ENCODE measurements around the gene RFC4. TPM values are rescaled to one million over a fixed set of nuclear protein-coding genes. Genes with fewer than 3 reads are reported as not detected.
A peak's percentile ranks its signal among the peaks of the same experiment; 100 is the strongest.
"Not testable (repeated sequence)": the region's sequence is repeated elsewhere in the genome, so short reads cannot be mapped to it uniquely, and the experiment has no call there.

Gene RFC4
- total RNA-seq, 2 donors from 2014 or later = 112 to 141 TPM

DNA sequence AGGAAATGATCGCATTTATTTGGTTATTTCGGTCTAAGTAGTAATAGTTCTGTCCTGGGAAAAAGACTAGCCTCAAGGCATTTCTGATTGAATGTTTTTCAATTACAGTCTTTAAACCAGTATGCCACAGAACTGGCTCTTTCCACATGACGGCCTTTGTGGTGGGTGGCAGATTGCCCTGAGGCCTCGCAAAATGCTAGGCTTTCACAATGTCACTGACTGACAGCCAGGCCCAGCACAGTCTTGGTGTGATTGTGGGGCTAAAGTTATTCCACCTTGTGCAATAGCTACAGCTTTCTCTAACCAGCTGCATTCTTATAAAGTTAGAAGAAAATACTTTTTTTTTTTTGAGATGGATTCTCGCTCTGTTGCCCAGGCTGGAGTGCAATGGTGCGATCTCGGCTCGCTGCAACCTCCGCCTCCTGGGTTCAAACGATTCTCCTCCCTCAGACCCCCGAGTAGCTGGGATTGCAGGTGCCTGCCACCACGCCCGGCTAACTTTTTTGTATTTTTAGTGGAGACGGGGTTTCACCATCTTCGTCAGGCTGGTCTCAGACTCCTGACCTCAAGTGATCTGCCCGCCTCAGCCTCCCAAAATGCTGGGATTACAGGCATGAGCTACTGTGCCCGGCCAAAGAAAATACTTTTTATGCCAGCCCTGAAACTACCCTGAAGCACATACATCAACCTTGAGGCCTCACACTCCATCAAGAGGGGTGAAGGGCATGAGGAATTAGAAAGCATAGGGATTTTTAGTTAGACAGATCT lies 33.8 kb upstream of the RFC4 start:
- Mint-ChIP-seq H3K4me1 (ENCODE audit: low read depth) (no peaks in the 10 kb centered on the region), H3K9me3 (no peaks in the 10 kb centered on the region), H3K4me3 (no peak overlapping the region), H3K36me3 (ENCODE audit: insufficient read depth in 2 of 2) (no peaks in the 10 kb centered on the region), H3K27ac (no peak overlapping the region), H3K27me3 (ENCODE audit: low read depth) (peaks cover 14% of the 10 kb centered on the region)
- DNase-seq = no peak
- ATAC-seq (replicated peaks in 1 of 2) = no peak

DNA sequence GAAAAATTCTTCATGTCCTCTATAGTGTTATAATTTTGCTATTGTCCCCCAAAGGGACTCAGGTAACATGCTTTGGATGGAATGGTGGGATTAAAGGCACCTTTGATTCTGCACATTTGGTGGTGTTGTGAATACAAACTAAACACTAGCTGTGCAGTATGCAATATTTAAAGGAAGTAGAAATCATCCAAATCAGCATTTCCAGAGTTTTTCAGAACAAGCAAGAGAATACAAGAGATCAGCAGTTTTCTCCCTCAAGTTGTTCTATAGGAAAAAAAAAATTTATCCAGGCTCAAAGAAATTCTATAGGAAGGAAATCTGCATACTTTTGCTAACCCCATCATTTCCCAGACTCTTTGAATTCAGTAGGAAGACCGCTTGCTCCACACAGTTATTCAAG lies 26.0 kb upstream of the RFC4 start:
- Mint-ChIP-seq H3K4me3 (no peak overlapping the region), H3K27me3 (ENCODE audit: low read depth) (peaks cover 44% of the 10 kb centered on the region)

DNA sequence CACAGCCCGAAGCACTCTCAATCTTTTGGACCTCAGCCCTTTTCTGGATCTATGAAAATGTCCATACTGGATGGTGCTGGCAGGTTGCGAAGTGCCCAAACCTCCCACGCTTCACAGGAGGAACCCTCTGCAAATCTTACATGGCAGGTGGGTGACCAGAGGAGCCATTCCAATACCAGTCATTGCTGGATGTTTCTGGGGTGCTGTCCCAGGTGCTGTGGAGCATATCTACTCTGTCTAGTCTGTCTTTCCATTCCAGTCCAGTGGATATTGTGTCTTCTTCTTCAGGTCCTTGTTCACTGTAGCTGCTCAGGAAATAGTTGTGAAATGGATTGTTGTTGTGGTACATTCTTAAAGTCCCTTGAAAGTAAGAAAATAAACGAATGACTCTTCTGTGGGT lies 25.5 kb upstream of the RFC4 start:
- no peaks in the 10 kb centered on the region for H3K36me3 Mint-ChIP-seq (ENCODE audit: insufficient read depth in 2 of 2)
- H3K27me3 Mint-ChIP-seq (ENCODE audit: low read depth) = peaks cover 44% of the 10 kb centered on the region
- no peak for DNase-seq
- peaks cover 5% of the 10 kb centered on the region for H3K4me1 Mint-ChIP-seq (ENCODE audit: low read depth)
- H3K9me3 Mint-ChIP-seq = no peaks in the 10 kb centered on the region
- no peak overlapping the region for H3K27ac Mint-ChIP-seq
- H3K4me3 Mint-ChIP-seq = no peak overlapping the region
- no peak for ATAC-seq (replicated peaks in 1 of 2)

More for the DNA sequence above, 26.0 kb upstream of the RFC4 start:
- H3K9me3 Mint-ChIP-seq = no peaks in the 10 kb centered on the region
- DNase-seq = no peak
- H3K4me1 Mint-ChIP-seq (ENCODE audit: low read depth) = peaks cover 5% of the 10 kb centered on the region
- no peaks in the 10 kb centered on the region for H3K36me3 Mint-ChIP-seq (ENCODE audit: insufficient read depth in 2 of 2)
- H3K27ac Mint-ChIP-seq = no peak overlapping the region
- ATAC-seq (replicated peaks in 1 of 2) = no peak

DNA sequence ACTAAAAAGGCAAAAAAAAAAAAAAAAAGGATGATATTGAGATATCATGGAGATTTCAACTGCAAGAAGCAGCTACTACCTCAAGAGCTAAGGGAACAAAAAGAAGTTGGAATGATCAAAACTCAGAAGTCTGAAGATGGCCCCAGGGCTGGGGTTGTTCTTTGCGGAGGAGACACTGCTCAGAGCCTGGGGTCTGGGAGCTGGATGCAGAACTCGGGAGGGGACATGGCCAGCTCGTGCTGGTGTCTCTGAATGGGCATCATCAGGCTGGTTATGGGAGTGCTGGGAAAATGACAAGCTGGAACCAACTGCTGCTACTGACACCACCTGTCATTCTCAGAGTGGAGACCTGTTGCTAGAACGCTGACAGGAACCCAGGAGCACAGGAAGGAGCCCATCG lies 22.1 kb upstream of the RFC4 start:
- Mint-ChIP-seq H3K27me3 (ENCODE audit: low read depth) (peaks cover 44% of the 10 kb centered on the region), H3K36me3 (ENCODE audit: insufficient read depth in 2 of 2) (no peaks in the 10 kb centered on the region), H3K9me3 (no peaks in the 10 kb centered on the region), H3K27ac (no peak overlapping the region), H3K4me1 (ENCODE audit: low read depth) (peaks cover 36% of the 10 kb centered on the region), H3K4me3 (peak overlapping the region in 1 of 2 donors; percentile 86)
- DNase-seq = no peak
- ATAC-seq (replicated peaks in 1 of 2) = no peak

DNA sequence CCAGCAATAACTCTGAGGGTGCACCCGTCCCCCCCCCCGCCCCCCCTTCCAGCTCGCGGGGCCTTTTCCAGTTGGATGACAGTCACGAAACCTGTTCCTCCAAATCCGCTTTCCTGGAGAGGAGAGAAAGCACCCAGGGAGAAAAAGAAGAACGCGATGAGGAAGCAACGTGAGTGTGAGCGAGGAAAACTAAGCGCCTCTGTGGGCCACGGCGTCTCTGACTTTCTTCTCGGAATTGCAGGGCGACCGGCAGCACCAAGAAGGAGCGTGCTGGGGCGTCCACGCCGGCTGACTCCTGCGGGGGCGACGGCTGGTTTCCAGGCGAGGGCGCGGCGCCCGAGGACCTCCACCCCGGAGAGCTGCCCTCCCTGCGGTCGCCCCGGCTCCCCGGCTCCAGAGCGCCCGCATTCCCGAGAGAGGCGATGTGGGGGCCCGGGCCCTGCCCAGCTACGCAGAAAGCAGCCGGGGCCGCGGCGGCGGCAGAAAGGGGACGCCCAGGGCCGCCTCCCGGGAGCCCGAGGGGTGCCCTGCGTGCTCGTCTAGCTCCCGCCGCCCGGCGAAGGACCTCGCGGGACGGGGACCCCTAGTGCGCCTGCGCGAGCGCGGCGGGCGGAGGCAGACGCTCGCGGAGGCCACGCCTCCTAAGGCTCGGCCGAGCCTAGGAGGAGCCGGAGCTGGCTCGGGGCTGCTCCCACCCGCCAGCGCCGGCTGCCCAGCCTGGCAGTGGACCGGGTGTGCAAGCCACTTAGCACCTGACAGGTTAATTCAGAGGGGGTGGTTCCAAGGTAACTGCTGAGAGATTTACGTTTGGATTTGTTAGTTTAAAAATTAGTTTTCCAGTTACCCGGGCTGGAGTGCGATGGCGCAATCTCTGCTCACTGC lies 20.9 kb upstream of the RFC4 start:
- H3K27me3 Mint-ChIP-seq (ENCODE audit: low read depth) = peaks cover 41% of the 10 kb centered on the region
- H3K27ac Mint-ChIP-seq = peak overlapping the region; percentile 40
- peak; percentile 89 to 91 for ATAC-seq (replicated peaks in 1 of 2)
- H3K36me3 Mint-ChIP-seq (ENCODE audit: insufficient read depth in 2 of 2) = no peaks in the 10 kb centered on the region
- DNase-seq = peak; percentile 88 to 91
- H3K4me3 Mint-ChIP-seq = peak overlapping the region; percentile 86 to 96
- H3K9me3 Mint-ChIP-seq = no peaks in the 10 kb centered on the region
- peaks cover 36% of the 10 kb centered on the region for H3K4me1 Mint-ChIP-seq (ENCODE audit: low read depth)

DNA sequence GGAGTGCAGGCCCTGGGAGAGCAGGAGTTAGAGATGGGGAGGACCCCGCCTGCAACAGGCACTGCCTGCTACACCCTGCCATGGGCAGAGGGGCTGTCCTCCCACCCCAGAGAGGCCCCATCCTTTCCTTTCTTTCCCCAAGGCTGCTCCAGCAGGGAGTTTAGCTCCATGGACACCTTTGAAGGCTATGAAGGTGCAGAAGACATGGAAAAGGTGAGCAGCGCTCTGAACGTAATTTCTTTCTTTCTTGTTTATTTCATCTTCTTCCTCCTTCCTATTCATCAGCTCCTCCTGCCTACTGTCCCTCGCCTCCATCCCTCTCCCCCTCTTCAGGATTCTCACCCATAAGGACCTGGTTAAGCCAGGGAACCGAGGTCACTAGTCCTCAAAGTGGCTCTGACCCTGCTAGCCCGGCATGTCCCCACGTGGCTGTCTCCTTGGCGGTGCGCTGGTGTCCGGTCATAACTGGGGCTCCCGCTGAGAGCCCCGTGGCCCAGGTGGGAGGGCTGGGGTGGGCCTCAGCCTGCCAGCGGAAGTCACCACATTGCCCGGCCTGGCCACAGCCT lies 20.2 kb upstream of the RFC4 start:
- peak overlapping the region; percentile 86 to 96 for H3K4me3 Mint-ChIP-seq
- H3K27ac Mint-ChIP-seq = peak overlapping the region; percentile 58
- H3K27me3 Mint-ChIP-seq (ENCODE audit: low read depth) = peaks cover 34% of the 10 kb centered on the region
- ATAC-seq (replicated peaks in 1 of 2) = peak in 1 of 2 donors; percentile 34
- H3K9me3 Mint-ChIP-seq = no peaks in the 10 kb centered on the region
- H3K4me1 Mint-ChIP-seq (ENCODE audit: low read depth) = peaks cover 36% of the 10 kb centered on the region
- no peaks in the 10 kb centered on the region for H3K36me3 Mint-ChIP-seq (ENCODE audit: insufficient read depth in 2 of 2)
- peak; percentile 33 to 34 for DNase-seq

DNA sequence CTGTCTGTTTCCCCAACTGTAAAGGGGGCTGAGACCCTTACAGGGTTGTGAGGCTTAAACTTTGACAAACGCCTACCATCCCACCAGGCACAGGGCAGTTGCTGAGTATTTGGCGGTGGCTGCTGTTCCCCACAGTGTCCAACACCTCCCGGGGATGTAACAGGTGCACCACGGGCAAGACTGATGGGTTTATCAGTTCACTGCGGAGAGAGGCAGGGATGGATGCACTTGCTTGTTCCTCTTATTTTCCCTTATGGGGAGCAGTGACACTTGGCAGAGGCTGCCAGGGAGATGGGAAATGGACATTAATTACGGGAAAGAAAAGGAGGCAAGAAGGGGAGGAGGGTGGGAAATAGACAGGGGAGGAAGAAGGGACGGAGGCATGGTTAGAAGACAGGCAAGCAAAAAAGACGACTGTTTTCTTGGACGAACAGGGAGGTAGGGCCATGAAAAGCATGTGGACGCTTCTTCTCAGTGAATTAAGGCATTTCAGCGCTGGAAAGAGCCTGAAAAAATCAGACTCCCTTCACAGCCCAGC lies 19.7 kb upstream of the RFC4 start:
- no peaks in the 10 kb centered on the region for H3K36me3 Mint-ChIP-seq (ENCODE audit: insufficient read depth in 2 of 2)
- peaks cover 29% of the 10 kb centered on the region for H3K27me3 Mint-ChIP-seq (ENCODE audit: low read depth)
- H3K9me3 Mint-ChIP-seq = no peaks in the 10 kb centered on the region
- peak; percentile 3 to 23 for ATAC-seq (replicated peaks in 1 of 2)
- peak overlapping the region; percentile 39 for H3K27ac Mint-ChIP-seq
- peaks cover 36% of the 10 kb centered on the region for H3K4me1 Mint-ChIP-seq (ENCODE audit: low read depth)
- DNase-seq = no peak
- peak overlapping the region; percentile 86 to 96 for H3K4me3 Mint-ChIP-seq

DNA sequence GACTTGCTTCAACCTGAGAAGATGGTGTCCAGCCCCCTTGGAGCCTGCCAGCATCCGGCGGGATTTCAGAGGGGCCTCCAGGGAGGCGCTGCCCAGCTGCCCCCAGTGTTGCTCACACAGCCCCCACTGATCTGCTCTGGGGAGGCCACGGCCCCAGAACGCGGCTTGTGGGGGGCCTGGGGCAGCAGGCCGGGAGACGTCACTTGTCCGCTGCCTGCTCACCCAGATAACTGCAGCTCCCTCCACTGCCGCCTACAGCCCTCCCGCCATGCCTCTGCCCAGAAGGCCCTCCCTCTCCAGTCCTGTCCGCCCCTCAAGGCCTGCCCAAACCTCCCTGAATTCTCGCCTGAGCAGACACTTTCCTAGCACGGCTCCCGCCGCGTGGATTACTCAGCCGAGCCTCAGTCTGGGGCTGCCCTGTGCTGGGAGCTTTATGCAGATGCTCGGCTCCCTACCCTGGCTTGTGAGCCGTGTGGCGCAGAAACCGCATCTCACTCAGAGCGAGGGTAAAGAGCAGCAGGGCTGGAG lies 19.1 kb upstream of the RFC4 start:
- peak overlapping the region; percentile 86 to 96 for H3K4me3 Mint-ChIP-seq
- peaks cover 36% of the 10 kb centered on the region for H3K4me1 Mint-ChIP-seq (ENCODE audit: low read depth)
- peak; percentile 51 to 70 for DNase-seq
- no peaks in the 10 kb centered on the region for H3K36me3 Mint-ChIP-seq (ENCODE audit: insufficient read depth in 2 of 2)
- peaks cover 23% of the 10 kb centered on the region for H3K27me3 Mint-ChIP-seq (ENCODE audit: low read depth)
- no peak overlapping the region for H3K27ac Mint-ChIP-seq
- ATAC-seq (replicated peaks in 1 of 2) = peak; percentile 59 to 72
- H3K9me3 Mint-ChIP-seq = no peaks in the 10 kb centered on the region

DNA sequence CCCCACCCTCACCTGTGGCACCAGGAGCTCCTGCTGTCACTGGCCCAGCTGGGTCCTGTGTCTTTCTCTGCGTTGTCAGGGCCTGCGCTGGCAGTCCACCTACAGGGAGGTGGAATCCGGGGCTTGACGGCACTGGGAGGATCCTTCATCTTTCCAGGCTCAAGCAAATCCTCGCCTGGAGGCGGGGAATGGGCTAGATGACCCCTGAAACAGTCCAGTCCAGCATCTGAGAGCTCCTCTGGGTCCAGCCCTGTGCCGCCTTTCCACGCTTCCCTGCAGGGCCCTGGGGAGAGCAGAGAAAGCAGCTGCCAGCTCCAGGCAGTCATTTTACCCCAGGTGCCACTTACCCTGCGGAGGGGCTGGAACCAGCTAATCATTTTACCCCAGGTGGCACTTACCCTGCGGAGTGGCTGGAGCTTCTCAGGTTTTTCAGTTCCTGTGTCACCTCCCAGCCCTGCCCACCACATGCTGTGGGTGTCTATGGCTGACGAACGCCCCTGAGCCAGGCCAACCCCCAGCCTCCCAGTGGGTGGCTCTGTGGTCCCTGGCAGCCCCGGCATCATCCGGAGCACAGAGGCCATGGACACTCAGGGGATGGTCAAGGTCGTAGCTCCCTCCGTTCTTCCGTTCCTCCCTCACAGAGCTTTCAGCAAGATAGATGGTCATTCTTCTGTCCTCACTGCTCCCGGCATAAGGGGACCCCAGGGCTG lies 18.3 kb upstream of the RFC4 start:
- peaks cover 15% of the 10 kb centered on the region for H3K27me3 Mint-ChIP-seq (ENCODE audit: low read depth)
- peaks cover 36% of the 10 kb centered on the region for H3K4me1 Mint-ChIP-seq (ENCODE audit: low read depth)
- no peak overlapping the region for H3K27ac Mint-ChIP-seq
- H3K4me3 Mint-ChIP-seq = peak overlapping the region; percentile 86 to 96
- ATAC-seq (replicated peaks in 1 of 2) (no peak), DNase-seq (no peak)
- no peaks in the 10 kb centered on the region for H3K36me3 Mint-ChIP-seq (ENCODE audit: insufficient read depth in 2 of 2)
- H3K9me3 Mint-ChIP-seq = no peaks in the 10 kb centered on the region

DNA sequence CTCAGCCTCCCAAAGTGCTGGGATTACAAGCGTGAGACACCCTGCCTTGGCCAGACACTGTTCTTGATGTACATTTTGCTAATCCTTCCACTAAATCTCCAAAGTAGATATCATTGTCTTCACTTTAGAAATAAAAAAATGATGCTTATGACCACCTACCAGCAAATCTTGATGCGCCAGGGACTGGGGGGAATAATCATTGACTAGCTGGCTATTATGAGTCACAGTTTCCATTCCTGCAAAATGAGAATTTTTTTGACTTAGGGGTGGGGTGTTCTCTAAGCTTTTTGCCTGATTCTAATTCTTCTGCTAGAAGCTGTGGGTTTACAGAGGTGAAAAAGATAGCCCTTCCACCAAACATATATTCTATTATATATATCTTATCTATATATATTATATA lies 17.1 kb upstream of the RFC4 start:
- Mint-ChIP-seq H3K27me3 (ENCODE audit: low read depth) (peaks cover 5% of the 10 kb centered on the region), H3K4me3 (no peak overlapping the region), H3K27ac (no peak overlapping the region), H3K4me1 (ENCODE audit: low read depth) (peaks cover 35% of the 10 kb centered on the region), H3K36me3 (ENCODE audit: insufficient read depth in 2 of 2) (no peaks in the 10 kb centered on the region), H3K9me3 (no peaks in the 10 kb centered on the region)
- no peak for DNase-seq
- ATAC-seq (replicated peaks in 1 of 2) = no peak

DNA sequence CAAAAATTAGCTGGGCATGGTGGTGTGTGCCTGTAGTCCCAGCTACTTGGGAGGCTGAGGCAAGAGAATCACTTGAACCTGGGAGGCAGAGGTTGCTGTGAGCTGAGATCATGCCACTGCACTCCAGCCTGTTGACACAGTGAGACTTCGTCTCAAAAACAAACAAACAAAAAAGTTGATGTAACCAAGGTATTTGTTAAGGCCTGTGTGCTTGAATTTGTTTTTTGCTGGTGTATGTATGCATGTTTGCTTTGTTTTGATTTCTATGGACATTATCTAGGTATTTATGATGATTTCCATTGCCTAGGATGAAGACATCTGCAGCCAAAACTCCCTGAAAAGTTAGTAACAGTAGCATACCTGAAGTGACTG lies 16.1 kb upstream of the RFC4 start:
- H3K27me3 Mint-ChIP-seq (ENCODE audit: low read depth); H3K27ac Mint-ChIP-seq; H3K36me3 Mint-ChIP-seq (ENCODE audit: insufficient read depth in 2 of 2); ATAC-seq (replicated peaks in 1 of 2); H3K9me3 Mint-ChIP-seq; H3K4me3 Mint-ChIP-seq; DNase-seq: not testable (repeated sequence)
- peaks cover 31% of the 10 kb centered on the region for H3K4me1 Mint-ChIP-seq (ENCODE audit: low read depth)
